Measurements from ENCODE around the gene KLK8.
"Not testable (repeated sequence)": the region's sequence is repeated elsewhere in the genome, so short reads cannot be mapped to it uniquely, and the experiment has no call there.

Gene KLK8

GRCh38 chr19:51016798-51017683 is 15.6 kb upstream of the KLK8 start:
- DNase-seq (ENCODE audit: low read depth): peak; percentile 33

DNA sequence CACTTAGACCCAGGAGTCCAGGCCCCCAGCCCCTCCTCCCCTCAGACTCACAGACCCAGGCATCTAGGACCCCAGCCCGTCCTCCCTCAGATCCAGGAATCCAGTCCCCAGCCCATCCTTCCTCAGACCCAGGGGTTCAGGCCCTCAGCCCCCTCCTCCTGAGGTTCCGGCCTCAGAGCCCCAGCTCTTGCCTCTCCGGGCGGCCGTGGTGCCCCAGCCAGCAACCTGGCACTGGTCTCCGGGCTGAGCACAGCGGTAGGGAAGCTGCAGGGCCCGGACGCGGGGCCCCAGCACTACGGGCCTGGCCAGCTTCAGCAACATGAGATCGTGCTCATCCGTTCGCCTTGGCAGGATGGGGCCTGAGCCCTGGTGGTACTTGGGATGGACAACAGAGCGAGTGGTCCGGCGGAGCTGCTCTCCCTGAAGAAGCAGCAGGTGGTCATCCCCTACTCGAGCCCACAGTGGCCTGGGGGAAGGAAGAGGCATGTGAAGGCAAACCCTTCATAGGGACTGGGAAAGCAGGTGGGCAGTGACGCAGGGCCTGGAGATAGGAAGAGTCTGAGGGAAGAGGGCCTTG is 14.4 kb upstream of the KLK8 start:
- no peak for DNase-seq (ENCODE audit: low read depth)

GRCh38 chr19:51014242-51014641 is 12.8 kb upstream of the KLK8 start:
- no peak for DNase-seq (ENCODE audit: low read depth)

DNA sequence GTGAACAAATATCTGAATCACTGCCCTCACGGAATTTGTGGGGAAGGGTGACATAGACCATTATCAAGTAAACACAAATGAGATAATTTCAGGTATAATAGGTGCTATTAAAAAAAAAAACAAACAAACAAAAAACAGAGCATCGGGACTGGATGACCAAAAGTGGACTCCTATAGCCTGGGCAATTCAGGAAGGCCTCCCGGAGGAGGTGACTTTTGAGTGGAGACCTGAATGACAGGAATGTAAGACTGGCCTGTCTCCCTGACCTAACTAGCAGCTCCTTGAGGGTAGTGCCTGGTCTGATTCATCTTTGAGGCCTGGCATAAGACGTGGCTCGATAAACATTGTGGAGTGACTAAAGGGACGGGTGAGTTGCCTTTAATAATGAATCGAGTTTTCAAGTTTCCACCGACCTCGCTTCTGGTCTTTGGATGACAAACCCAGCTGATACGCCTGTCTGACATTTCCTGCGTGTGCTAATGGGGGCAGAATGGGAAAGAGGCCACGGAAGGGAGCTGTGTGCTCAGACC is 11.3 kb upstream of the KLK8 start:
- DNase-seq (ENCODE audit: low read depth): no peak

DNA sequence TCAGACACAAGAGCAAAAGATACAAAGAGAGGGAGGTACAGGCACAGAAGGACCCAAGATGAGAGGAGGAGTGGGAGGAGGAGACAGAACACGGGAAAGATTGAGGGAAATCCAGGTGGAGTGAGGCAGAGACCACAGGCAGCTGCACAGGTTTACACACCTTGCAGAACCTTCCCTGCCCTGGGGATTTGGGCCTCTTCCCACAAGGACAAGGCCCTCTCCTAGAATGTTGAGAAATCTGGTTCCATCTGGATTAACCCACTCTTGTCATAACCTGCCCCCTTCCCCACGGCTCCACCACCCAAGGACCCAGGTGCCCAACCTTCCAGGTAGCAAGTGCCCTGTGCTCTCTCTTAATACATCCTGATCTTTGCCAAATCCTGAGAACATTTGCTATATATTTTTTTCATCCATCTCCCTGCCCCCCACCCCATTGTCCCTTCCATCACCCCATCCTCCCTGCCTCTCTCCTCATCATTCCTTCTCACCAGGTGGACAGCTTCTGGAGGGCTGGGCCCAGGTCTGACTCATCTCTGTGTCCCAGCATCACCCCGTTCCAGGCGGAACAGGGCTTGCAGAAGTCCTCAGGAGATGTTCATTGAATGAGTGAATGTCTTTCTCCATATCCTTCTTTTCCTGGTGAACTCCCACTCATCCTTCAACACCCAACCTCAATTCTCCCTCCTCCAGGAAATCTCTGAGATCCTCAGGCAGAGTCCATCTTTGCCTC is 8.8 kb upstream of the KLK8 start:
- no peak for DNase-seq (ENCODE audit: low read depth)

DNA sequence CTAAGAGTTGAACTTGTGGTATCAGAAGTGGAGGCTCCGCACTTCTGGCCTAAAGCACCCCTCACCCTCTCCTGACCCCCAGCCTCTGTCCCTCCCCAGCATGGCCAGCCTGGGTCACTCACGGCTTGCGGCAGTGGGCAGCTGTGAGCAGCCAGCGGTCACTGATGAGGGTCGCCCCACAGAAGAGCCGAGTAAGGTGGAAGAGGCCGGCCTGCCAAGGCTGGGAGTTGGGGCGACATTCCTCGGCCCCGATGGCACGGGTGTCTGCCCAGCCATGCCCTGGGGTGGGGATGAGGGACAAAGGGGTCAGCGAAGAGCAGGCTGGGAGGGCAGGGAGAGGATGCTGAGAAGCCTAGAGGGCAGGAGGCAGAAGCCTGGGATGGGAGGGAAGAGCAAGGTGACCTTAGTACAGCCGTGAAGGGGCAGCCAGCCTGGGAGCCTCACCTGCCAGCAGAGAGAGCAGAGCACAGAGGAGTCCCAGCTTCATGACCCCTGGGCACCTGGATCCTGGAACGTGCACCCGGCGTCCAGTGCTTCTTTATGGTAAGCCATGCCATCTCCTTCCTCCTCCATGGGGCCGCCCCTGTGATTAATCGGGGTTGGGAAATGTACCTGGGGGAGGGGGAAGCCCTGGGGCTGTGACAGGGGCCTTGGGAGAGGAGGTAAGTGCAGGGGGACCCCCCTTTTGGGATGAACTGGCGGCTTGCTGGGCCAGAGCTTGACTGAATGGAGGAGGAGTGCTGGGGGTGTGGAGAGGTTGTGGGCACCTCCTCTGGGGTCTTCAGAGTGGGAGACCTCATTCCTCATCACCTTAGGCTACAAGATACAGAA is 7.9 kb upstream of the KLK8 start:
- no peak for DNase-seq (ENCODE audit: low read depth)

DNA sequence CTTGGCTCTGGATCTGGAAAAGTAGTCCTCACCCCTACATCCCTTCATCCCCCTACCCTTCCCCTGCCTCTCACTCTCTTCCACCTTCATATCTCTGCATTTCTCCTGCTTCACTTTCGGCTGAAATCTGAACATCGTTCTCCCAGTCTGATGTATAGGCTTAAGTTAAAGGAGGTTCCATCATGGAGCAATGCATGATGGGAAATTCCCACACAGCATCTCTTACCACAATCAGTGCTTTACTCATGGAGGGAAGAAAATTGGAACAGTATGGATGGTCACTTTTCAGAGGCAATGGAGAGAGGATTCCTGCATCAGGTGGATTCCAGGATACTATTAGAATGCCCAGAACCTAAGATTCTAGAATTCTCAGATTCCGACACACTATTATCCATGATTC is 6.1 kb upstream of the KLK8 start:
- no peak for DNase-seq (ENCODE audit: low read depth)

- DNase-seq (ENCODE audit: low read depth): no peak
Observed at GRCh38 chr19:51006406-51006805, 5.0 kb upstream of the KLK8 start.

DNA sequence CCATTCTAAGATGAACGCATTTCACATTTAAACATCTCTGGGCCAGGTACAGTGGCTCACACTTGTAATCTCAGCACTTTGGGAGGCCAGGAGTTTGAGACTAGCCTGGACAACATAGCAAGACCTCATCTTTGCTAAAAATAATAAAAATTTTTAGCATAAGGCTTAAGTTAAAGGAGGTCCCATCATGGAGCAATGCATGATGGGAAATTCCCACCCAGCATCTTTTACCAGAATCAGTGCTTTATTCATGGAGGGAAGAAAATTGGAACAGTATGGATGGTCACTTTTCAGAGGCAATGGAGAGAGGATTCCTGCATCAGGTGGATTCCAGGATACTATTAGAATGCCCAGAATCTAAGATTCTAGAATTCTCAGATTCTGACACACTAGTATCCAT is 3.8 kb upstream of the KLK8 start:
- no peak for DNase-seq (ENCODE audit: low read depth)

DNA sequence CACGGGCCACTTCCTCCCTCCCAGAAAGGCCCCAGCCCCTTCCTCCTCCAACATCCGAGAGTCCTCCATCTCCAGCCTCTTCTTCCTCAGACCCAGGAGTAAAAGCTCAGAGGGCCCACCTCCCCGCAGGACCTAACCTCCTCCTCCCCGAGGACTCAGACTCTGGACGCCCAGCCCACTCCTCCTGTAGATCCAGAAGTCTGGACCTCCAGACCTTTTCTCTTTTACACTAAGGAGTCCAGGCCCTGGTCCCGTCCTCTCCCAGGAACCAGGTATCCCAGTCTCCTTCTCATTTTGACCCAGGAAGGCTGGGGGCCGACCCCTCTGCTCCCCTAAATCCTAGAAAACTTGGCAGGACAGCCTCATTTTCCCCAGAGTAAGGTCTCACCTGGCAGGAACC is 1.9 kb upstream of the KLK8 start:
- no peak for DNase-seq (ENCODE audit: low read depth)

DNA sequence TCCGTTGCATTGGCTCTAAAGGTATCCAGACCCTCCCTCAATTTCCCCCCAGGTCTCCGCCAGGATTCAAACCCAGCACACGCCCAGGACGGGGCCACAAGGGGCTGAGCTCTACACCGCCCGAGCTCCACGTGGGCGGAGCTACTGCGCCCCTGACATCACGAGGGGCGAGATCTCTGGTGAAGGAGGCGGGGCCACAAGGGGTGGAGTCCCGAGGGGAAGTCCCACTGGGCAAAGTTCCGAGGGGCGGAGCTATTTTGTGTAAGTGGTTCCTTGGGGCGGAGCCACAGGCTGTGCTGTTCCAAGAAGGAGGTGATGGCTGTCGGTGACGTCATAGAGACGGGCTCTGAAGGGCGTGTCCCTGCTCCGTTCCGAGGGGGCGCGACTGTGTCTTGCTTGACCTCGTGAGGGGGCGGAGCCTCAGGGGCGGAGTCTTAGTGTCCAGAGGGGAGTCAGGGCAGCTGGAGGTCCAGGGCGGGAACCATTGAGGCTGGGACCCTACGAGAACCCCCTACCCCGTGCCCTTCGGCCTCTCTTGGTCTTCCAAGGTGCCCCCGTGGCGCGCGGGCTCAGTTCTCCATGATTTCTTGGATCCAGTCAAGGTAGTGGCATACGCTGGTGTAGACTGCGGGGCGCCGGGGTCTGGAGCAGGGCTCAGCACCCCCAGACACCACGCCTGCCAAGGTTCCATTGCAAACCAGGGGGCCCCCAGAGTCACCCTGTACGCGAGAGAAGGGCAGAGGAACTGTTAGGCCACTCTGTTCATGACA is 1.3 kb upstream of the KLK8 start:
- peak; percentile 7 for DNase-seq (ENCODE audit: low read depth)

- no peak for DNase-seq (ENCODE audit: low read depth)
Observed at GRCh38 chr19:51002089-51002532, 707 bp upstream of the KLK8 start.

DNA sequence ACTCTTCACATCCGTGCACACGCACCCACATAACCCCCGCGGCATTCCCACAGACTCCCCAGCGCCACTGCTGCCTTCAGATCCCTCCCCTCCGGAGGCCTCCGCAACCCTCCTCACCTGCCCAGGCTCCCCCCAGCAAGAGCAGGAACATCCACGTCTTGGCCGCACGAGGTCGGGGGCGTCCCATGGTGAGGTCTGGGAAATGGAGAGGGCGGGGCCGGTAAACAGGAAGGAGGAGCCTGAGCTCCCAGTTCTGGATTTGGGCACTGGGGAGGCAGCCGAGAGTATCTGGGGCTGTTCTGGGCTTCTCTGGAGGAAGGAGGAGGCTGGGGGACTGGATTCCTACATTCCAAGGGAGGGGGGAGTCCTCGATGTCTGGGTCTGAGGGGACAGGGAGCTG is 423 bp downstream of the KLK8 start:
- no peak for DNase-seq (ENCODE audit: low read depth)

- DNase-seq (ENCODE audit: low read depth): no peak
Observed at GRCh38 chr19:51000426-51000825, 978 bp downstream of the KLK8 start.

DNA sequence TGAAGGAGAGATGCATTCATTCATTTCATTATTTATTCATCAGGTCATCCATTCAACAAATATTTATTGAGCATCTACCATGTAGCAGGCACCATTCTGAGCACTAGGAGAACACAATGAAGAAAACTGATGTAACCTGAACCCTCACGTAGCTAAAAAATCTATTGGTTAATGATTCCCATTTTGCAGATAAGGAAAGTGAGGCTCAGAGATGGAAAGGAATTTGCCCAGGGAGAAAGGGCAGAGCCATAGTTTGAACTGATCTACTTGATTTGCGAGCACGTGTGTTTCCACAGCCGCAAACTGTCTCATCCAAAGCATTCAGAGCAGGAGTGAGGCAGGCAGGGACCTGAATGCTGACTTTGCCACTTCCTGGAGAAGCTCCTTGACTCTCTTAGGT is 2.7 kb downstream of the KLK8 start:
- DNase-seq (ENCODE audit: low read depth): no peak

DNA sequence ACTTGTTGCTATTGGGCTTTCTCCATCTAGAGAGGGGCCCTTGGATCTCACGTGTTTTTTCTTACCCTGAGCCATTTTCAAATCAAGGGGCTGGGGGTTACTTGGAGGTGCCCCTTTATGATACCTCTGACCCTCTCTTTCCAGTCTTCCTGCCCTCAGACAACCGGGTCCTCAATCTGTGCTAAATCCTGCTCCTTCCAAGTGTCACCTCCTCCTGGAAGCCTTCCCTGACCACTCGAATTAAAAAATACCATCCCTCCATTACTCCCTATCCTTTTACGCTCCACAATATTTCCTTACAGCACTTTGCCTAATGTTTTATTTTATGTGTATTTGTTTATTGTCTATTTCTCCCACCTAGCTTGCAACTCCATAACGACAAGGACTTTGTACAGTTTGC is 3.3 kb downstream of the KLK8 start:
- no peak for DNase-seq (ENCODE audit: low read depth)

DNA sequence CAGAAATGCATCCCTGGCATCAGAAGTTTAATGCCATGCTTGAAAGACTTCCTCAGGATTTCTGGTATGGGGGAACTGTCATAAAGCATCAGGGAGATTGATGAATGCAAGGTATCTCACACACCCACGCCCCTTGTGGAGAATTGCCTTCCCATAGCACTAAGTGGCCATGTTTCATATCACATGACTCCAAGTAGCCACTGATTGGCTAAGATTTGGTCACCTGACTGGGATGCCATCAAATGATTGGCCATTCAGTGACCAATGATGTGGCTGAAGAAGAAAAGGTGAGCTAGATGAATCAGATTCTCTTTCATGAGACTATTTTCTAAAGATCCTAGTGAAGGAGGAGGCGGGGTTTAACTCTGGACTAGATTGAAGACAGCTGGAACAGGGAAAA is 7.3 kb downstream of the KLK8 start:
- no peak for DNase-seq (ENCODE audit: low read depth)

- no peak for DNase-seq (ENCODE audit: low read depth)
Observed at GRCh38 chr19:50992666-50993035, 8.8 kb downstream of the KLK8 start.

GRCh38 chr19:50984416-50984815 is 17.0 kb downstream of the KLK8 start:
- not testable (repeated sequence) for DNase-seq (ENCODE audit: low read depth)

DNA sequence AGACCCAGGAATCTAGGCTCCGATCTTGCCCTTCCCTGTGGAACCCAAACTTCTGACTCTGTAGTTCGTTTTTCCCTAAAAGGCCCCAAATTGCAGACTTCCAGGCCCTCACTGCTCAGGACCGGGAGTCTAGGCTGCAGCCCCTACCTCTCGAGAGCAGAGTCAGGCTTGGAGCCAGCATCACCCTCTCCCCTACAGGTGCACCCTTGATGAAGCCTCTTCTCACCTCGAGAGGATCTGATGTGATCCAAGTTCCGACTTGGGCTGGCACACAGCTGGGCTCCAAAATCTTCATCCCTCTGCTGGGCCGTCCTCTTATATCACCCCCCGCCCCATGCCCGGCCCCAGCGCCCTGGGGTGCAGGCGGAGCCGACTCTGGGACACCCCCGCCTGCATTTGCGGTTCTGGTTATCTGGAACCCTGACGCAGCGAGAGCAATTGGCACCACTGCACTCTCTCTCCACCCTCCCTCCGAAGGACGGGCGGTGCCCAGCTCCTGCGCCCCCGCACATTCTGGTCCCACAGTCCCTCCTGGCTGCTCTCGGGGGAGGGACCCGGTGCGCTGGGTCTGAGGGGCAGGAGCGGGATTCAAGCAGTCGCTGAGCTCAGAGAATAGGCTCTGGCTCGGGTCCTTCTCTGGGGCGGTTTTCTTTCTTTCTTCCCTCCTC is 17.6 kb downstream of the KLK8 start, which contains the start of gene KLK7:
Gene KLK7, minus strand, starts transcription at position 293 of the 668 bp plus-strand sequence. CDS start 1,518 bp downstream, outside the sequence.
- DNase-seq (ENCODE audit: low read depth): no peak
